Skeletal muscle cell (primary cell): Measurements from ENCODE around the gene CKAP5.
A peak's percentile ranks its signal among the peaks of the same experiment; 100 is the strongest.

ENCODE experiments used
- DNase-seq: peaks from one replicate; pipeline ENCODE4 v3.0.0-alpha.2; 2010; ENCODE audit warnings: low read depth
- H3K4me3 ChIP-seq: 2 replicates; pipeline ENCODE4 v1.5.1; 2011; ENCODE audit warnings: low read depth, mild to moderate bottlenecking, control low read depth, low read length, moderate library complexity

The CKAP5 gene

DNA sequence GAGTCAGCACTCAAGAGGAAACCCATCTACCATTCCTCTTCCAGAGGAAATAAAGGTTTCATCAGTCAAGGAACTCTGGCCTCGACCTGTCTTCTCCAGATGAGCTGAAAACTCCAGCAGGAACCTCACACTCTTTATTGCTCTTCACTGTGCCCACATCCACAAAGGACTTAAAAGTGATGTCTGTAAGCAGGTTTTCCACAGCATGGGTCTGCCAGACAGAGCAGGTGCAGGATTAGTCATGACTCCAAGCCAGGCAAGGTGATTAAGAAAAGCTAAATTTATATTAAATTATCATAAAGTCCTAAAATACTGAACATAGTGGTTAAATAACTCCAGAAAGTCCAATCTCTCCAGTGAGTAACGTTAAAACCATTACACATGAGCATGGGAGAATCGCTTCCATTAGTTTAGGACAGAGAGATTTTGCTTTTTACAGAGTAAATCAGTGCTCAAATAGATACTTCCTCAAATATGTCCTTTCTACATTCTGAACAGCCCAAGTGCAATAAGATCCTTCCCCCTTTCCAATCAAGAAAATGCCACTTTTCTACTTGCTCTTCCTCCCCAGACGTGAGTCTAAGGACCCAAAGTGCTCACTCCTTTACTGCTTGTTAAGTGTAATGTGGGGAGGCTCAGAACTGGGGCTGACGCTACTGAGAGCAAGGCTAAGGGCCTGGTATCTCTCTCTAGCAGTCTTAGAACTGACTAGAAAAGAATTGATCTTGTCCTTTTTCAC lies 10.7 kb upstream of the CKAP5 start:
- DNase-seq, result no peak
- no peak overlapping the region for H3K4me3 ChIP-seq

DNA sequence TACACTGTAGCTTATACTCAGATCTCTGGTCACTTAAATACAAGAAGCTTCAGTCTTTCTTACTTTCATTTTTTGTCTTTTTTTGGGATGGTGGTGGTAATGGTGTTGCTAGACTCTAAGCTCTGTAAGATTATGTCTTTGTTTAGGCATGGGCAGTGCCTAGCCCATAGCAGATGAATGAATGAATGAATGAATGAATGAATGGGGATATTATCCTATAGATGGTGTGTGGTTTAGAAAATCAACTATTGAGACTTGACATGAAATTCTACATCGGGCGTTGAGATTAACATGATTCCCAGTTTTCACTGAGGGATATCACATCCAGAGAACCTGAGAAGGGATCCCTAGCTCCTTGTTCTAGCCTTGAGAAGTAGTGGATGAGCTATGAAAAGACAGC lies 9.8 kb upstream of the CKAP5 start:
- H3K4me3 ChIP-seq, result no peak overlapping the region

DNA sequence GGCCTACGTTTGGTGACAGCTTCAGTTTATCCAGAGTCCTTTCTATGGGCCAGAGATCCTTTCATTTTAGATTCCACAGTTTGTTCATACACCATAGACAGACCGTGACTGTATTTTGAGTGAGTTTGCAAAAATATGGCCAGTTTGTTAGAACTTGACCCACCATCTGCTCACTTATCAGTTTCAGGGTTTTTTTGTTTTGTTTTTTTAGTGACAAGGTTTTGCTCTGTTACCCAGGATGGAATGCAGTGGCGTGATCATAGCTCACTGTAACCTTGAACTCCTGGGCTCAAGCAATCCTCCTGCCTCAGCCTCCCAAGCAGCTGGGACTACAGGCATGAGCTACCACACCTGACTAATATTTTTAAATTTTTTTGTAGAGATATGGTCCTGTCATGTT lies 9.1 kb upstream of the CKAP5 start:
- H3K4me3 ChIP-seq, result no peak overlapping the region
- DNase-seq, result no peak

More for the DNA sequence above, 9.8 kb upstream of the CKAP5 start:
- no peak for DNase-seq

DNA sequence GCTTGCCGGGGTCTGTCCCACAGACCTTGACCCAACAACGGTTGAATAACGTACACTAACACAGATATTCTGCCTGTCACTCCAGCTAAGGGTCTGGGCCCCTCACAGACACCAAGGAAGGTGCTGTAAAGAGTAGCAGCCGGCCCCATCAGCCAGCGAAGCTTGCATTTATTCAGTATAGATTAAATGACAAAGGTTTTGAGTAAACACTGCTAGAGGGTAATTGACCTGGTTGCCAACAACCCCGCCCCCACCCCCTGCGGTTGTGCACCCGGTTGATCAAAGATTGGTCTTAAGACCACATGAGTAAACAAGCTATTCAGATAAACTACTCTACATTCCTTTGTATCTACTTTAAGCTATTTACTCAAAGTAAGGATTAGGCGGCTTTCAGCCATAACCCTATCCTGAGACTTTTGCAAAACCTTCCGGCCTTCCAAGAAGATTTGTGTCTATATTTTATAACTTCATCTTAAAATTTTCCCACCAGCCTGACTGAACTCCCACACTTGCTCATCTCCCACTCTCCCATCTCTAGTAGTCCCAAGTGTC lies 4.8 kb upstream of the CKAP5 start:
- H3K4me3 ChIP-seq, result no peak overlapping the region
- DNase-seq, result no peak

DNA sequence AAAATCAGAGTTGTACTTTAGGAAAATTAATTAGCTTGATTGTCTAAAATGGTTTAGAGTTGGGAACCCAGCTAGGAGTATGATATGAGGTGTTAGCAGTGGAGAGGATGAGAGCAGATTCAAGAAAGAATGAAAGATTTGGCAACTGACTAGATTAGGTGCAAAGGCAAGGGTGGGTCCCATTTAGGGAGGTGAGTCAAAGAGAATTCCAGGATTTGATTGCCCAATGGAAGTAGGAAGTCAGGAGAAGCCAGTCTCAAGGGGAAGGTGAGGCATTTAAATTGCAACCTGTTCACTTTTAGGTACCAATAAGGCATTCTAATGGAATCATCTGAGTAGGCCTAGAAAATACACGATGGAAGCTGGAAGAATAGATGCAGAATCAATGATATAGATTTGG lies 3.6 kb upstream of the CKAP5 start:
- no peak overlapping the region for H3K4me3 ChIP-seq
- no peak for DNase-seq

DNA sequence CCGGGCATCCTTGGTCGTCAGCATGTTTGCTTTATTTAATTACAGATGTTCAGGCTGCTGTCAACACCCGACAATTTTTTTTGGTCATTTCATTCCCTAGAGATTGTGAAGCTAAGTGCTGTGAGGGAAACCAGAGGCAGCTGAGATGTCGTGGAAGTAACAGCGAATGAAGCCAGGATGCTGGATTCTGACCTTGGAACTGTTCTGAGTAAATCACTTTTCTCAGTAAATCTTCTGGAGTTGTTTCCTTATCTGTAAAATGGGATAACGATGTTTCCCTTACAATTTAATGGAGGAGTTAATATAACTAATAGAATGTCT lies 390 bp upstream of the CKAP5 start:
- DNase-seq, result no peak
- peak overlapping the region; percentile 67 for H3K4me3 ChIP-seq

DNA sequence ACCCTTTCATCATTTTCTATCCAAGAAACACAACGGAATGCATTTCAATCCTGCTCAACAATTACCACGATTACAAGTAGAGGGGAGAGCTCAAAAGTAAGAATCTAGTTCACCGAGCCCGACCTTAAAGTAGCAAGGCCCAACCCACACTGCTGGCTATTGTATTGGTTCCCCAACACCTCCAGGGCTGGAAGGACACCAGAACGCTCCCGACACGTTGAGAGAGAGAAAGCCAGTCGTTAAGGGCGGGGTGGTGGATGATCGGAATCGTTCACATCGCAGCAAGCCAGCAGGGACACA lies 690 bp downstream of the CKAP5 start:
- no peak for DNase-seq
- H3K4me3 ChIP-seq, result peak overlapping the region; percentile 67

DNA sequence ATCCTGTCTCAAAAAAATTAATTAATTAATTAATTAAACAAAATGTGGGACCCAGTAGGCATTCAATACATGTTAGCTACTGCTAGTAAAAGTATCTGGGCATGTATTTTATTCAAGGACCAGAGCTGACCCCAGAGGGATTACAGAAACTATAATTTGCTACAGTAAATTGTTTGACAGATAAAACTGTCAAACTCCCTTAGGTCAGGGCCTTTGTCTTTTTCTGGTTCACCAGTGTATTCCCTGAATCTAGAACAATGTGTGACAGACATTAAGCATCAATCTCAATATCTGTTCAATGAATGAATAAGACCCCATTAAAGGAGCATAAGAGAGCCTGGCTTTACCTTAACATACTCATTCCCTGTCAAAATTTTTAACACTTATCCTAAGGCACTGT lies 6.0 kb downstream of the CKAP5 start:
- DNase-seq, result no peak
- H3K4me3 ChIP-seq, result no peak overlapping the region

DNA sequence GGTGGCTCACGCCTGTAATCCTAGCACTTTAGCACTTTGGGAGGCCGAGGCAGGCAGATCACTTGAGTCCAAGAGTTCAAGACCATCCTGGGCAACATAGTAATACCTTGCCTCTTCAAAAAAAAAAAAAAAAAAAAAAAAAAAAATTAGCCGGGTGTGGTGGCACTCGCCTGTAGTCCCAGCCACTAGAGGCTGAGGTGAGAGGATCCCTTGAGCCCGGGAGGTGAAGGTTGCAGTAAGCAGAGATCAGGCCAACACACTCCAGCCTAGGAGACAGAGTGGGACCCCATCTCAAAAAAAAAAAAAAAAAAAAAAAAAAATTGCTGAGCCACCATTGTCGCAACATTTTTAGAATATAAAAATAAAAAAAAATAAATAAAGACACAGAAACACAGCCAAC lies 7.6 kb downstream of the CKAP5 start:
- no peak for DNase-seq
- no peak overlapping the region for H3K4me3 ChIP-seq

DNA sequence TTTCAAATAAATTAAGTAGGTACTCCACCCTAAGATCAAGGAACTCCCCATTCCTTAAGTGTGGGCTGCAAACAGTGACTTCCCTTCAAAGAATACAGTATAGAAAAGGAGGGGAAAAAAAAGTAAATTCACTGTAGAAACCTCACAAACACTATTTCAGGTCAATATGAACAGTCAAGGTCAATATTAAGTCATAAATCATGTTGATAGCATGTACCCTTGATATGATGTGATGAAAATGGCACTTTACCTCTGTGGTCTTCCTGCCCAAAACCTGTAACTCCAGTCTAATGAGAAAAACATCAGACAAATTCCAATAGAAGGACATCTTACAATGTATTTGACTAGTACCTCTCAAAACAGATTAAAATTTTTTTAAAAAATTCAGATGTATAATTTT lies 8.2 kb downstream of the CKAP5 start:
- DNase-seq, result no peak
- H3K4me3 ChIP-seq, result no peak overlapping the region

DNA sequence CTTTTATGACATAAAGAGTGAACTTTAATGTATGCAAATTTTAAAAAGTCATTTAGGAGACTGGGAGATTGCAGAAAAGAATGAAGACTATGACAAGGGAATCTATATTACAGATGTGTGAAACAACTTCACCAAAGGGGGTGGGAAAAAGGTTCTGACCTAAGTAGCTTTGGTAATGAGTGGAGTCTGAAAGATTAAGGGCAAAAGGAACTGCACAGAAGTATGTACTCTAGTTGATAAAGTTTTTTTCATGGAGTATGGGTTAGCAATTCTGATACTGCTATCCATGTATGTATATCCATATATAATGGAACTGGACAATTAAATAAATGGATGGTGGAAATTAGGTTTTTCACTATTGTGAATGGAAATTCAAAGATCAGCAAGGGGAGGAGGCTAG lies 9.2 kb downstream of the CKAP5 start:
- H3K4me3 ChIP-seq, result no peak overlapping the region
- DNase-seq, result no peak

DNA sequence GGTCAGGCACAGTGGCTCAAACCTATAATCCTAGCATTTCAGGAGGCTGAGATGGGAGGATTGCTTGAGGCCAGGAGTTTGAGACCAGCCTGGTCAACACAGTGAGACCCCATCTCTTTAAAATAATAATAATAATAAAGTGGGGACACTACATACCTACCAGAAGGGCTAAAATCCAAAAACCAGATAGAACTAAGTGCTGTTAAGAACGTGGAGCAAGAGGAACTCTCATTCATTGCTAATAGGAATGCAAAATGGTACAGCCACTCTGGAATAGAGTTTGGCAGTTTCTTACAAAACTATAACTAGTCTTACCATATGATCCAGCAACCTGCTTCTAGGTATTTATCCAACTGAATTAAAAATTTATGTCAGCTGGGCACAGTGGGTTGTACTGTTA lies 9.6 kb downstream of the CKAP5 start:
- DNase-seq, result no peak
- no peak overlapping the region for H3K4me3 ChIP-seq

DNA sequence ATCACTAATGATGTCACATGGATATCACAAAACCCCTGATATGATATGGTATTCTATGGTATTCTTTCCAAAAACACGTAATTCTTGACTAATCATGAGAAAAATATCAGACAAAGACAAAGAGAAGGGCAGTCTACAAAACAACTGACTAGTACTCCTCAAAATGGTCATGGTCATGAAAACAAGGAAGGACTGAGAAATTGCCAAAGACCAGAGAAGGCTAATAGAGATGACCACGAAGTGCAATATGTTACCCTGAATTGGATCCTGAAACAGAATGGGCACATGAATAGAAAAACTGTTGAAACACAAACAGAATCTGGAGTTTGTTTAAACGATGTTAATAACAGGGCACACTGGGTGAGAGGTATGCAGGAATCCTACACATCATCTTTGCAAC lies 10.2 kb downstream of the CKAP5 start:
- no peak for DNase-seq
- H3K4me3 ChIP-seq, result no peak overlapping the region

DNA sequence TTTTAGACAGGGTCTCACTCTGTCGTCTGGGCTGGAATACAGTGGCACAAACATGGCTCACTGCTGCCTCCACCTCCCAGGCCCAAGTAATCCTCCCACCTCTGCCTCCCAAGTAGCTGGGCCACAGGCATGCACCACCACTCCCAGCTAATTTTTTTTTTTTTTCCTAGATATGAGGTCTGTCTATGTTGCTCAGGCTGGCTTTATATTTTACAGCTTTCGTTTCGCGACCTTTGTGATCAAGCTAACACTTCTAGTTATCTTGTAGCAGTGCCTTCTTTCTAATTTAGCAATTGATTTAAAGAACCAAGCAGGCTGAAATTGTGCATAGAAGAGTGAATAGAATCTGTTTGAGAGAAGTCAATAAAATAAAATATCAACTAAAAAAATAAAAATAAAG lies 11.3 kb downstream of the CKAP5 start:
- no peak for DNase-seq
- H3K4me3 ChIP-seq, result no peak overlapping the region

DNA sequence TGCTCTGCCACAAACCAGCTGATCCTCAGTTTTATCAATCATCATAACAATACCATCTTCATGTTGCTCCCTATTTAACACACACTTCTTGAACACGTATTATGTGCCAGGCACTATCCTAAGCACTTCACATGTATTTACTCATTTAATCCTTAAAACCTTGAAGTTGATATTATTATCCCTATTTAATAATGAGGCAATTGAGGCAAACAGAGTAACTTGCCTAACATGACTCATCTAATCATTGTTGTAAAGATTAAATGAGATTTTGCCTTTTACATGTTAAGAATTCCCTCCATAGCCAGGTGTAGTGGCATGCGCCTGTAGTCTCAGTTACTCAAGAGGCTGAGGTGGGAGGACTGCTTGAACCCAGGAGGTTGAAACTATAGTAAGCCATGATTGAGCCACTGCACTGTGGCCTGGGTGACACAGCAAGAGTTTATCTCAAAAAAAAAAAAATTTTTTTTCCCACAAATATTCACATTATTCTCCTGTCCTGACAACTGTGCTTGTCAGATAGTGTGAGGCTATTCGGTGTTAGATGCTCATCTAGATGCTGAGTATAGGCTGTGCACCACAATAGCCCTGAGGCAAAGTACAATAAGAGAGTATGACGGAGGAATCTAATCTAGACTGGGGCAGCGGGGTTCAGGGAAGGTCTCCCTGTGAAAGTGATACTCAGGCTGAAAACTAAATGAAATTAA lies 13.4 kb downstream of the CKAP5 start:
- DNase-seq, result no peak
- no peak overlapping the region for H3K4me3 ChIP-seq

DNA sequence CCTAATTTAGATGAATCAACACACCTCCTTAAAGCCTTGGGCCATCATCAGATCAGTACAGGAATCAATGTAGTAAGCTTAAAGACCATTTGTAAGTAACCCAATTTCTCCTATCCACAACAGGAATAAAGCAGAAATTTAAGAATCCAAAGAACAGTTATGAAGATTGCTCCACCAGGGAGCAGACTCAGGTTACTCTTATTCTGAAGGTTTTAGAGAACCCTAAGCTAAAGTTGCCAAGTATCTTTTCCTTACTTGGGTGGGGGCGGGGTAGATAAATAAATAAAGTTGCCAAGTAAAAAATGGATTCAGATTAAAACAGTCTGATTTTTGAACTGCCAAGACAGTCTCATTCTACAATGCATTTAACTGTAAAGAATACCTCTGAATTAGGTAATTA lies 18.1 kb downstream of the CKAP5 start:
- no peak overlapping the region for H3K4me3 ChIP-seq
- peak; percentile 4 for DNase-seq

DNA sequence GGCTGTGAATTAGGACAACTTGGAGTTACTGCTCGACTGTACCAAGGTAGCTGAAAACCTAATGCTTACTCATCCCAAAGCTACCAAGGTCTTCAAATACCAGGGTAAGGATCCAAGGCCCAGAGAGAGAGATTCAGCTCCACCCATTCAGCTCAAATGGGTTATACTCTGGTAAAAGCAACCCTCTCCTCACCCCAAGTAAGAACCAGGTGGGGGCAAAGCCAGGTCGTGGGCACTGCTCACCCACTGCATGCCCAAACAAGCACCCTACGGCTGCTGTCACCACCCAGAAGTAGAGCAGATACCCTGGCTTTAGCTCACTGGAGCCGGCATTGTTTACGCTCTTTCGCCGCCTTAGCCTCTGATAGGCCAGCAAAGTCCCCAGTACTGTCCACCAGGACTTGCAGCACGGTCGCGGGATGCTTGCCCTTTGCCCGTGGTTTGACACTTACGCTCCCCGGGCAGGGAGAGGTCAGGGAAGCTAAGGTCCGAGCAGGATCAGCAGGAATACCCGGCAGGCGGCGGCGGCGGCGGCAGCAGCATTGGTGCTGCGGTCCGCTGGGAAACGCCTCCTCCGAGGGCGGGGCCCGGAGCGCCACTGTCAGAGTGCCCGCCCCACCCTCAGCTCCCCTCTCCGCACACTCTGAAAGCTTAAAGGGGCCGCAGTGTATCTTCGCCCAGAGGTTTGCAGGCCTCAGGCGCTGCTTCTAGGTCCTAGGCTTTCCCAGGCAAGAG lies 19.6 kb downstream of the CKAP5 start:
- DNase-seq, result peak; percentile 31
- H3K4me3 ChIP-seq, result peak overlapping the region; percentile 61

DNA sequence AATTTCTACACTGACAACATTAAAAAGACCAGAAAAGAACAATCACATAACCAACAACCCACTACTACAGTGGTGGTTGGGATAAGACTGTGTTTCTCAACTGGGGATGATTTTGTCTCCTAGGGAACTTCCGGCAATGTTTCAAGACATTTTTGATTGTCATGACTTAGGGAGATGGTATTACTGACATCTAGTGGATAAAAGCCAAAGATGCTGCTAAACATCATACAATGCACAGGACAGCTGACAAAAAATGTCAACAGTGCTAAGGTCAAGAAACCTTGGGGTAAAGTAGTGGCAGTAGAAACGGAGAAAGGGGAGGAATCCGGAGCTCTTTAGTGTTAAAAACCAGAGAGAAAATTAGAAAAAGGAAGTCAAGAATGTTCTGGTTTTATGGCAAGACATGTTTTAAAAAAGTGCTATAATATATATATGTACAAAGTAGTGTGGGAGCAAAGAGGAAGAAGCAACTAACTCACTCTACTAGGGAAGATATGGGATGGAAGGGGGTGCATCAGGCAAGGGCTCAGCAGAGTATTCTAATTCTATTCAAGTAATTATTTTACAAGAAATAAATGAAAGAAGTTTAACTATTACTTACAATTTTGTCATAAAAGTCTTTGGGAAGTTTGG lies 37.2 kb downstream of the CKAP5 start:
- DNase-seq, result no peak
- no peak overlapping the region for H3K4me3 ChIP-seq

DNA sequence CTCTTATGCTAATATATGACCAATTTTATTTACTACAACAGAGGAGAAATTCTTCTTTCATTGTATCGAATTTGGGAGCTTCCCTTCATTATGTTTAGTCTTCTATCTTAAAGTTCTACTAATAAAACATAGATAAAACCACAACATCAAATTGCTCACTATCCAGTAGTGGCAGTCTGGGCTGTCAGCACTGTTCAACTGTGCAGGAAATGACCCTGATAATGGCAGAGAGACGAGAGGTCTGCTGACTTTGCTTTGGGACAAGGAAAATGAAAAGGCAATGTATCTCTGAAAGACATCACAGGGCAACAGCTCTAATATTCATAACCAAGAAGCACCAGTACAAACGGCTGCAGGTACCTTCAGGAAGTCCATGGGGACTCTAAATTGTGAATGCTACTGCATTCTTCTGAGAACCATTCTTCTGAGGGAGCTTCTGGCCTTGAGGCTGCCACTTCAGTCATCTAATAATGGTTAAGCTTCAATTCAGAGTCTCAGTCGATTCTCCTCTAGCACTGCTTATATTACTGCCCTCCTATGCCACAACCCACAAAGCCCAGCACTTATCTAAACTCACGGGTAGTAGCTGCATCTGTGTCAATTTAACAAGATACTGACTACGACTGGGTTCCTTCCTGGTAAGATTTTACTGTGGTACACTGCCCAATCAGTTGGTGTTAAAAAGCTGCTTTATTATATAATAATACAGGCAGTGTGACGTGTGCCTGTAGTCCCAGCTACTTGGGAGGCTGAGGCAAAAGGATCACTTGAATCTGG lies 44.2 kb downstream of the CKAP5 start:
- no peak overlapping the region for H3K4me3 ChIP-seq

DNA sequence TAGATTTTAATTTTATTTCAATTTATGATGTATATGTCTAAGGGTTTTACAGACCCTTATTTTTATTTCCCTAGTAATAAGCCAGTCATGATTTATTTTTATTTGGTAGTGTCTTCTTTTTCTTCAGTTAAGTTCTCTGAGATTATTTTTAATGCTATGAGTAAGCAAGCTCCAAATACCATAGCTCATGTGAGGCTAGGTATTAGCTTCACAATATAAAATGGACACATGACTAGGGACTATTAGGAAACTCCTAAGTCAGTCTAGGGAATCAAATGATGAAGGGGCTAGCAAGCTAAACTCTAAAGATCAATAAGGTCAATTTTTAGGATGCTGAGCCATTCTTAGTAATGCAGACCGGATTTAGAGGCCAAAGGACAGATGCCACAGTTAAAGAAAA lies 45.9 kb downstream of the CKAP5 start:
- no peak for DNase-seq
- no peak overlapping the region for H3K4me3 ChIP-seq

More for the DNA sequence above, 44.2 kb downstream of the CKAP5 start:
- DNase-seq, result no peak
